Measurements from ENCODE around the gene GPC1. TPM values are rescaled to one million over a fixed set of nuclear protein-coding genes. Genes with fewer than 3 reads are reported as not detected.

GPC1 gene
- total and polyA plus RNA-seq, 2 of the 13 experiments (the other 11 are each of a cell fraction or from before 2014, with no cell fraction given) = 4.0 to 5.5 TPM

DNA sequence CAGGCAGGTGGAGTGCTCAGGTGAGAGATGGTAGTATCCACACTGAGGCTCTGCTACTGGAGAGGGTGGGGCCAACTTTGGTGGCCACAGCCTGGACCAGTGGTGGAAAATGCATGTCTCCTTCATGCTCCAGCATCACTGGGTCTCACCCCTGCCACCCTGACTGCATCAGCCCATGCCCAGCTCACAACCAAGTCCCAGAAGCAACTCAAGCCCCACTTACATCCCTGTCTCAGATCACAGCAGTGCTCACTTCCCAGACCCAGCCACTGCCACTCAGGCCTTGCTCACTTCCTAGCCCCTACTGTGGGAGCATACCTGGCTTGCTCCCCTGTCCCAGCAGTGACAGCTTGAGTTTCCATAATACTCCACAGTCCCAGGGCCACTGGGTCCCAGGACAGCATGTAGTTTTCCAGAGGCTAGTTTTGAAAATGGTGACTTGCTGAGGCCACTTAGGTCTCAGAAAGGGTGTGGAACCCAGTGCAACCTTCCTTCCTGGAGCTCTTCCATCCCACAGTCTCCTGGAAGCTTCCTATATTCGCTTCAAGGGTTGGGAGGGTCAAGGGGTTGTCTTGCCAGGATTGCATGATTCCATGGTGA is 58.8 kb downstream of the GPC1 start:
- in situ Hi-C loops (cut with HindIII; ENCODE audit: extremely low pct_ligation_motif_present, low pct_unique_long_range_greater_than_20kb) = no loop called here
- WGBS (ENCODE audit: low lambda C conversion rate) = 94% methylated on average over 1 of the region's 1 CpG
- peaks cover 8% of the 10 kb centered on the region in 2 experiments; a peak in 4 of 5 replicates for H3K36me3 ChIP-seq (replicated peaks in 1 of 2; ENCODE audit: control insufficient read depth in 1 of 2, insufficient read depth in 2 of 2, low read length in 2 of 2)
- no peaks in the 10 kb centered on the region for H3K27me3 ChIP-seq (ENCODE audit: control insufficient read depth in 1 of 2, insufficient read depth in 2 of 2, low read length in 2 of 2)
- no peak overlapping the region for H3K27ac ChIP-seq (ENCODE audit: extremely low read length, insufficient read depth, low read length)
- H3K4me1 ChIP-seq (ENCODE audit: insufficient read depth, low read length) = no peaks in the 10 kb centered on the region
- no peaks in the 10 kb centered on the region for H3K79me2 ChIP-seq (ENCODE audit: insufficient read depth, low read length)
- H3K9me3 ChIP-seq (ENCODE audit: low read length) = peaks cover 42% of the 10 kb centered on the region
- FAIRE-seq (no peak), DNase-seq (ENCODE audit: low spot score) (no peak), ATAC-seq (no peak)
- no peak overlapping the region for H2AFZ ChIP-seq (ENCODE audit: low read length)
- intact Hi-C loops (cut with micrococcal nuclease; ENCODE audit: unreplicated experiment) = no loop called here
- H4K20me1 ChIP-seq (ENCODE audit: insufficient read depth, low read length) = no peaks in the 10 kb centered on the region
- TF ChIP-seq, protein P1, sequence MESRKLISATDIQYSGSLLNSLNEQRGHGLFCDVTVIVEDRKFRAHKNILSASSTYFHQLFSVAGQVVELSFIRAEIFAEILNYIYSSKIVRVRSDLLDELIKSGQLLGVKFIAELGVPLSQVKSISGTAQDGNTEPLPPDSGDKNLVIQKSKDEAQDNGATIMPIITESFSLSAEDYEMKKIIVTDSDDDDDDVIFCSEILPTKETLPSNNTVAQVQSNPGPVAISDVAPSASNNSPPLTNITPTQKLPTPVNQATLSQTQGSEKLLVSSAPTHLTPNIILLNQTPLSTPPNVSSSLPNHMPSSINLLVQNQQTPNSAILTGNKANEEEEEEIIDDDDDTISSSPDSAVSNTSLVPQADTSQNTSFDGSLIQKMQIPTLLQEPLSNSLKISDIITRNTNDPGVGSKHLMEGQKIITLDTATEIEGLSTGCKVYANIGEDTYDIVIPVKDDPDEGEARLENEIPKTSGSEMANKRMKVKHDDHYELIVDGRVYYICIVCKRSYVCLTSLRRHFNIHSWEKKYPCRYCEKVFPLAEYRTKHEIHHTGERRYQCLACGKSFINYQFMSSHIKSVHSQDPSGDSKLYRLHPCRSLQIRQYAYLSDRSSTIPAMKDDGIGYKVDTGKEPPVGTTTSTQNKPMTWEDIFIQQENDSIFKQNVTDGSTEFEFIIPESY (CRISPR knock-in tag; IDR thresholded peaks at IDR 0.05) = no peak
- TF ChIP-seq, protein P2, sequence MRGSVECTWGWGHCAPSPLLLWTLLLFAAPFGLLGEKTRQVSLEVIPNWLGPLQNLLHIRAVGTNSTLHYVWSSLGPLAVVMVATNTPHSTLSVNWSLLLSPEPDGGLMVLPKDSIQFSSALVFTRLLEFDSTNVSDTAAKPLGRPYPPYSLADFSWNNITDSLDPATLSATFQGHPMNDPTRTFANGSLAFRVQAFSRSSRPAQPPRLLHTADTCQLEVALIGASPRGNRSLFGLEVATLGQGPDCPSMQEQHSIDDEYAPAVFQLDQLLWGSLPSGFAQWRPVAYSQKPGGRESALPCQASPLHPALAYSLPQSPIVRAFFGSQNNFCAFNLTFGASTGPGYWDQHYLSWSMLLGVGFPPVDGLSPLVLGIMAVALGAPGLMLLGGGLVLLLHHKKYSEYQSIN (CRISPR knock-in tag; IDR thresholded peaks at IDR 0.05; ENCODE audit: borderline replicate concordance) = no peak
- no peak for TF ChIP-seq CCDC6 (CRISPR knock-in tag; IDR thresholded peaks at IDR 0.05)
- TF ChIP-seq, protein P3, sequence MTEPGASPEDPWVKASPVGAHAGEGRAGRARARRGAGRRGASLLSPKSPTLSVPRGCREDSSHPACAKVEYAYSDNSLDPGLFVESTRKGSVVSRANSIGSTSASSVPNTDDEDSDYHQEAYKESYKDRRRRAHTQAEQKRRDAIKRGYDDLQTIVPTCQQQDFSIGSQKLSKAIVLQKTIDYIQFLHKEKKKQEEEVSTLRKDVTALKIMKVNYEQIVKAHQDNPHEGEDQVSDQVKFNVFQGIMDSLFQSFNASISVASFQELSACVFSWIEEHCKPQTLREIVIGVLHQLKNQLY (CRISPR knock-in tag; IDR thresholded peaks at IDR 0.05) = no peak
- no peak for TF ChIP-seq NFKBIZ (CRISPR knock-in tag; IDR thresholded peaks at IDR 0.05)
- TF ChIP-seq HNRNPUL1 (IDR thresholded peaks at IDR 0.05; ENCODE audit: low read depth, low read length) = no peak
- TF ChIP-seq, protein P4, sequence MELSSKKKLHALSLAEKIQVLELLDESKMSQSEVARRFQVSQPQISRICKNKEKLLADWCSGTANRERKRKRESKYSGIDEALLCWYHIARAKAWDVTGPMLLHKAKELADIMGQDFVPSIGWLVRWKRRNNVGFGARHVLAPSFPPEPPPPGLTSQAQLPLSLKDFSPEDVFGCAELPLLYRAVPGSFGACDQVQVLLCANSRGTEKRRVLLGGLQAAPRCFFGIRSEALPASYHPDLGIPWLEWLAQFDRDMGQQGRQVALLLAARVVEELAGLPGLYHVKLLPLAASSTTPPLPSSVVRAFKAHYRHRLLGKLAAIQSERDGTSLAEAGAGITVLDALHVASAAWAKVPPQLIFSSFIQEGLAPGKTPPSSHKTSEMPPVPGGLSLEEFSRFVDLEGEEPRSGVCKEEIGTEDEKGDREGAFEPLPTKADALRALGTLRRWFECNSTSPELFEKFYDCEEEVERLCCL (CRISPR knock-in tag; IDR thresholded peaks at IDR 0.05; ENCODE audit: borderline replicate concordance) = no peak
- TF ChIP-seq PAF1 (CRISPR knock-in tag; IDR thresholded peaks at IDR 0.05) = no peak
- no peak for TF ChIP-seq GTF2F1 (IDR thresholded peaks at IDR 0.05; ENCODE audit: low read length)
- no peak for TF ChIP-seq ARNTL (CRISPR knock-in tag; IDR thresholded peaks at IDR 0.05)
- TF ChIP-seq, protein P5, sequence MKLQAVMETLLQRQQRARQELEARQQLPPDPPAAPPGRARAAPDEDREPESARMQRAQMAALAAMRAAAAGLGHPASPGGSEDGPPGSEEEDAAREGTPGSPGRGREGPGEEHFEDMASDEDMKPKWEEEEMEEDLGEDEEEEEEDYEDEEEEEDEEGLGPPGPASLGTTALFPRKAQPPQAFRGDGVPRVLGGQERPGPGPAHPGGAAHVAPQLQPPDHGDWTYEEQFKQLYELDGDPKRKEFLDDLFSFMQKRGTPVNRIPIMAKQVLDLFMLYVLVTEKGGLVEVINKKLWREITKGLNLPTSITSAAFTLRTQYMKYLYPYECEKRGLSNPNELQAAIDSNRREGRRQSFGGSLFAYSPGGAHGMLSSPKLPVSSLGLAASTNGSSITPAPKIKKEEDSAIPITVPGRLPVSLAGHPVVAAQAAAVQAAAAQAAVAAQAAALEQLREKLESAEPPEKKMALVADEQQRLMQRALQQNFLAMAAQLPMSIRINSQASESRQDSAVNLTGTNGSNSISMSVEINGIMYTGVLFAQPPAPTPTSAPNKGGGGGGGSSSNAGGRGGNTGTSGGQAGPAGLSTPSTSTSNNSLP (IDR thresholded peaks at IDR 0.05; ENCODE audit: low read depth, low read length) = no peak
- no peak for TF ChIP-seq ZNF12 (CRISPR knock-in tag; IDR thresholded peaks at IDR 0.05)
- BruUV-seq (replicated peaks) = no TSS peak
- ChIA-PET POLR2A (no interaction called here), CTCF (ENCODE audit: low intra/inter-chr PET ratio, low total read pairs) (no interaction called here)
- no peak overlapping the region for H3K9ac ChIP-seq (ENCODE audit: insufficient read depth, low read depth, low read length)
- H3K4me2 ChIP-seq (ENCODE audit: low read depth, low read length) = no peak overlapping the region
- no peak overlapping the region for H3K4me3 ChIP-seq (replicated peaks in 1 of 3; ENCODE audit: insufficient read depth in 1 of 3, low read depth in 2 of 3, low read length in 3 of 3)
